Measurements from ENCODE around the gene SPTB. TPM values are rescaled to one million over a fixed set of nuclear protein-coding genes. Genes with fewer than 3 reads are reported as not detected.
A peak's percentile ranks its signal among the peaks of the same experiment; 100 is the strongest.

SPTB gene
- total RNA-seq, 1 experiment from 2014 or later: 0.43 TPM

DNA sequence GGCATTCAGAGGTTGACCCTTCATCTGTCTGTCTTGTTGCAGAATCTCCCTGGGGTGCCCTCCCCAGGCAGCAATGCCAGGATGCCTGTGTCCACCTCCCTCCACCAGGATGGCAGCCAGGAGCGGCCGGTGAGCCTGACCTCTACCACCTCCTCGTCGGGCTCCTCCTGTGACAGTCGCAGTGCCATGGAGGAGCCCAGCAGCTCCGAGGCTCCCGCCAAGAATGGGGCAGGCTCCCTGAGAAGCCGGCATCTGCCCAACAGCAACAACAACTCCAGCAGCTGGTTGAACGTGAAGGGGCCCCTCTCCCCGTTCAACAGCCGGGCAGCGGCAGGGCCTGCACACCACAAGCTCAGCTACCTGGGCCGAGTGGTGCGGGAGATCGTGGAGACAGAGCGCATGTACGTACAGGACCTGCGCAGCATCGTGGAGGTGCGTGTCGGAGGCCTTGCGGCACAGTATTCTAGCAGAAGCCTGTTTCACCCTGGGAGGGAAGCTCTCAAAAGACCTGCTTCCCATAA, 152.1 kb downstream of the SPTB start:
- ChIA-PET POLR2A (ENCODE audit: low non-redundant PET) (no interaction called here), CTCF (no interaction called here)
- Histone ChIP-seq H3K36me3 (ENCODE audit: insufficient read depth, low read length, poor library complexity, severe bottlenecking) (peaks cover 27% of the 10 kb centered on the region), H3K27ac (ENCODE audit: low read depth, low read length, poor library complexity, severe bottlenecking) (no peak overlapping the region), H3K27me3 (replicated peaks; ENCODE audit: insufficient read depth, low read depth, low read length, poor library complexity) (no peaks in the 10 kb centered on the region), H3K9me3 (ENCODE audit: low read depth, low read length, poor library complexity, severe bottlenecking) (no peaks in the 10 kb centered on the region), H3K4me1 (ENCODE audit: insufficient read depth, low read length, poor library complexity, severe bottlenecking) (peaks cover 18% of the 10 kb centered on the region), H3K4me3 (ENCODE audit: low read depth, low read length, poor library complexity, severe bottlenecking) (no peak overlapping the region)
- no peak for DNase-seq (ENCODE audit: low spot score)
- TF ChIP-seq, protein P1, sequence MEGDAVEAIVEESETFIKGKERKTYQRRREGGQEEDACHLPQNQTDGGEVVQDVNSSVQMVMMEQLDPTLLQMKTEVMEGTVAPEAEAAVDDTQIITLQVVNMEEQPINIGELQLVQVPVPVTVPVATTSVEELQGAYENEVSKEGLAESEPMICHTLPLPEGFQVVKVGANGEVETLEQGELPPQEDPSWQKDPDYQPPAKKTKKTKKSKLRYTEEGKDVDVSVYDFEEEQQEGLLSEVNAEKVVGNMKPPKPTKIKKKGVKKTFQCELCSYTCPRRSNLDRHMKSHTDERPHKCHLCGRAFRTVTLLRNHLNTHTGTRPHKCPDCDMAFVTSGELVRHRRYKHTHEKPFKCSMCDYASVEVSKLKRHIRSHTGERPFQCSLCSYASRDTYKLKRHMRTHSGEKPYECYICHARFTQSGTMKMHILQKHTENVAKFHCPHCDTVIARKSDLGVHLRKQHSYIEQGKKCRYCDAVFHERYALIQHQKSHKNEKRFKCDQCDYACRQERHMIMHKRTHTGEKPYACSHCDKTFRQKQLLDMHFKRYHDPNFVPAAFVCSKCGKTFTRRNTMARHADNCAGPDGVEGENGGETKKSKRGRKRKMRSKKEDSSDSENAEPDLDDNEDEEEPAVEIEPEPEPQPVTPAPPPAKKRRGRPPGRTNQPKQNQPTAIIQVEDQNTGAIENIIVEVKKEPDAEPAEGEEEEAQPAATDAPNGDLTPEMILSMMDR (conservative IDR thresholded peaks at IDR 0.05; ENCODE audit: low read depth, low read length): no peak
- no TSS peak for BruUV-seq (replicated peaks)
- intact Hi-C loops (cut with micrococcal nuclease; ENCODE audit: unreplicated experiment): no loop called here

DNA sequence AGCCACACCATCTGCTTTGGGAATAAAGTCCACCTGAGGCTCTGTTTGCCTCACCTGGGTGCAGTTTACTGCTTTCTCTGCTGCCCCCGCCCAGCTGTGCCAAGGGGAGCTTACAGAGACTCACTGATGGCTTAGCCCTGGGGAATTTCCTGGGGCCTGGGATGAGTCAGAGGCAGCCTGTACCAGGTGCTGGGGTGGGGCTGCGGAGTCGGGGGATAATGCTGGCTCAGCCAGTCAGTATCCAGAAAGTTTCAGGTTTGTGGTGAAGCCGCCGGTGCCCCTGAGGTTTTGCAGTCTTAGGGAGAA, 153.2 kb downstream of the SPTB start:
- no peak for TF ChIP-seq EZH2 (IDR thresholded peaks at IDR 0.05; ENCODE audit: borderline replicate concordance, low read depth, low read length, poor library complexity, severe bottlenecking)
- TF ChIP-seq, protein P1 (conservative IDR thresholded peaks at IDR 0.05; ENCODE audit: low read depth, low read length): no peak
- intact Hi-C loops (cut with micrococcal nuclease; ENCODE audit: unreplicated experiment): no loop called here

DNA sequence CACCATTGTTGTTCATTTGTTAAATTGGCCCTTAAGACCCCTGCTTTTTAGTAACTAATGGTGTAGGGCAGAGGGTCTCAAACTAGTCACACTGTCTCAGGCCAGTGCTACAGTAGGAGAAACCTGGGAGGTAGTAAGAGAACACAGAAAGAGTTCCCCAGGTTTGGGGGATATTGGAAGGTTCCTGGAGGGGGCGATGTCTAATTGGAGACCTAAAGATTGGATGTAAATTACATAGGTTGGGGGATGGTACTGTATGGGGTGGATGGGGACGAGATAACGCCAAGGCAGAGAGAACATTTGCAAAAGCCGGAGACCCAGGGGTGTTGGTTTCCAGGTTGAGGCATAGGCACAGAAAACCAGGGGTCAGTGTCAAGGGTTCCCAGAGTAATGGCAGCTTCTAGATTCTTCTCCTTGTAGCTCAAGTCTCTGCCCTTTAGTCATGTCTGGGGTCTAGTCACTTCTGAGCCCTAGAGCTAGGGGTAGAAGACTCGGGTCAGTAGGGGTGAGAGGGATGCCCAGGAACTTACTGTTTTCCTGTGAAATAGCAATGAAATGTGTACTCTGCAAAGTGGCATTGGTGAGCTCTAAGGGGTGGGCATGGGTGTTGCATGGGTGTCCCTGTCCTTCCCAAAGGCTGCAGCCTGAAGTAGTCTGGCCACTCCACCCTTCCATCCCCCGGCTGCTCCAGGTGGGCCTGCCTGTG, 153.7 kb downstream of the SPTB start:
- intact Hi-C loops (cut with micrococcal nuclease; ENCODE audit: unreplicated experiment): no loop called here
- H3K36me3 ChIP-seq (ENCODE audit: insufficient read depth, low read length, poor library complexity, severe bottlenecking): peaks cover 13% of the 10 kb centered on the region
- BruUV-seq (replicated peaks): no TSS peak
- ChIA-PET CTCF (no interaction called here), POLR2A (ENCODE audit: low non-redundant PET) (no interaction called here)
- DNase-seq (ENCODE audit: low spot score): no peak
- H3K4me1 ChIP-seq (ENCODE audit: insufficient read depth, low read length, poor library complexity, severe bottlenecking): peaks cover 34% of the 10 kb centered on the region
- H3K4me3 ChIP-seq (ENCODE audit: low read depth, low read length, poor library complexity, severe bottlenecking): no peak overlapping the region
- no peak overlapping the region for H3K27ac ChIP-seq (ENCODE audit: low read depth, low read length, poor library complexity, severe bottlenecking)
- no peaks in the 10 kb centered on the region for H3K27me3 ChIP-seq (replicated peaks; ENCODE audit: insufficient read depth, low read depth, low read length, poor library complexity)
- TF ChIP-seq, protein P1 (conservative IDR thresholded peaks at IDR 0.05; ENCODE audit: low read depth, low read length): 0 out of 2 replicates have a peak, but pooled peaks have one; percentile 19
- no peak for TF ChIP-seq EZH2 (IDR thresholded peaks at IDR 0.05; ENCODE audit: borderline replicate concordance, low read depth, low read length, poor library complexity, severe bottlenecking)
- H3K9me3 ChIP-seq (ENCODE audit: low read depth, low read length, poor library complexity, severe bottlenecking): no peaks in the 10 kb centered on the region

More for the DNA sequence above, 153.2 kb downstream of the SPTB start:
- POLR2A ChIA-PET (ENCODE audit: low non-redundant PET): no interaction called here
- BruUV-seq (replicated peaks): no TSS peak
- no peaks in the 10 kb centered on the region for H3K9me3 ChIP-seq (ENCODE audit: low read depth, low read length, poor library complexity, severe bottlenecking)
- H3K4me3 ChIP-seq (ENCODE audit: low read depth, low read length, poor library complexity, severe bottlenecking): no peak overlapping the region
- H3K27me3 ChIP-seq (replicated peaks; ENCODE audit: insufficient read depth, low read depth, low read length, poor library complexity): no peaks in the 10 kb centered on the region
- no peak for DNase-seq (ENCODE audit: low spot score)
- CTCF ChIA-PET: no interaction called here
- H3K36me3 ChIP-seq (ENCODE audit: insufficient read depth, low read length, poor library complexity, severe bottlenecking): peaks cover 17% of the 10 kb centered on the region
- no peak overlapping the region for H3K27ac ChIP-seq (ENCODE audit: low read depth, low read length, poor library complexity, severe bottlenecking)
- H3K4me1 ChIP-seq (ENCODE audit: insufficient read depth, low read length, poor library complexity, severe bottlenecking): peaks cover 29% of the 10 kb centered on the region
